Stimulated activated CD4-positive, alpha-beta T cell treated with anti-CD3 and anti-CD28 coated beads, TNF-alpha, amount 100 ng/mL, for 48 hours (primary cell): ENCODE data around the gene SPSB3.
"Not testable (repeated sequence)": the region's sequence is repeated elsewhere in the genome, so short reads cannot be mapped to it uniquely, and the experiment has no call there.

Experiments
- DNase-seq, 3 donors: peaks; one replicate each; pipeline ENCODE4 v3.0.0-alpha.2; 2020; ENCODE audit warnings: low read depth in 3 of 3

SPSB3 gene

DNA sequence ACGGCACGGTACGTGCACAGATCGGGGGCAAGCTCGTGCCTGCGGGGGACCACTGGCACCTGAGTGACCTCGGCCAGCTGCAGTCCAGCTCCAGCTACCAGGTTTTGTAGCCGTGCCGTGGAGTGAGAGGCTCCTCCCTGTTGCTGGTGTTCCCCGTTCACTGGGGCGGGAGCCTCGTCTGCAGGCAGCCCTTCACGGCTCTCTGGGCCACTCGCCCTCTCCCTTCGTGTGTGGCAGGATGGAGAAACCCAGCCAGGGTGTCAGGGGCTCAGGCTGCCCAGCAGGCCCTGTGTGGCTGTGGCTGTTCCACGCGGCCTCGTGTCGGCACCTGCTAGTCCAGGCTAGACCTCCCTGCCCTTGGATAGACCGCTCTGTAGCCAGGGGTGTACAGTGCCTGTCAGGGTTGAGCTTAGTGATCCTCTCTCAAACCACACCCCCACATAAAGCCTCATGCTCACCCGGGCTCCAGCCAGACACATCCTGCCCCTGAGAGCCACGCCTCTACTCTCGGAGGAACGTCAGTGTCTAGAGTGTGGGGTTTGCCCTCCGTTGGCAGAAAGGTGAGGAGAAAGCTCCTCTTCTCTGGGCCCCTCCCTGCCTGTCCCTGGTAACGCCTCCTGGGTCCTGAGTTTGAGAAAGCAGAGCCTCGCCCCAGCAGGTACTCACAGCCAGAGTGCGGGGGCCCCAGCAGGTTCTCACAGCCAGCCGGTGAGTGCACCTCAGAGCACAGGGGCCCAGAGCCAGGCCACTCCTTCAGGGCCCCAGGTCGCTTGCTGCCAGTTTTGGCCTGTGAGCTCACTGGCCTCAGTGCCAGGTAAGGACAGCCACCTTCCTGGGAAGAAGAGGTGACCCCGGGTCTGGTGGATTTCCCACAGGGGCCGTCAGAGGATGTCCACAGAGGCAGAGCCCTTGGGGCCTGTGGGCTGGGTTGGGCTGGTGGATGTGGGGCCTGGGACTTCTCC lies 38.7 kb downstream of the SPSB3 start:
- DNase-seq: no peak

DNA sequence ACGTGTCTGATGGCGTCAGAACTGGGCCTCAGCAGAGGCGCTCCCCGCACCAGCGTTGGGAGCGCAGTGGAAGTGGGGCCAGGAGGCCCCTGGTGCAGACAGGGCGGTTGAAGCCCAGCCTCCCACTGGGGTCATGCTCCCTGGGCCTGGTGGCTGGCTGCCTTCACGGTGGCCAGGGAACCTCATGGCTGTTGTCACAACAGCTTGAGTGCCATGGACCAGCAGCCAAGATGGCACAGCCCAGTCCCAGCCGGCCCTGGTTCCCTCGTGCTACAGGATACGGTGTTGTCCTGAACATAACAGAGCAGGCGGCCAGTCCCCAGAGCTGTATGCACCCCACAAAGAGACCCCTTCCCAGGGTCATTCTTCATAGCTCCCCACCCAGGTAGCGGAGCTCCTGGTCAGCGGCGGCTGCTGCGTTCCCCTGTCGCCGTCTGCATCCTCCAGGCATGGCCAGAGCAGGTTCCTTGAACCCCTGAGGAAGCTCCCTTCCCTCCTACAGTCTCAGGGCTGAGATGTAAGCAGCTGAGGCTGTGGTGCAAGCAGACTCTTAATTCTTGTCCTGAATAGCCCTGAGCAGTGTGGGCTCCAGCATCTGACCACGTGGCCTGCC lies 40.7 kb downstream of the SPSB3 start:
- no peak for DNase-seq

DNA sequence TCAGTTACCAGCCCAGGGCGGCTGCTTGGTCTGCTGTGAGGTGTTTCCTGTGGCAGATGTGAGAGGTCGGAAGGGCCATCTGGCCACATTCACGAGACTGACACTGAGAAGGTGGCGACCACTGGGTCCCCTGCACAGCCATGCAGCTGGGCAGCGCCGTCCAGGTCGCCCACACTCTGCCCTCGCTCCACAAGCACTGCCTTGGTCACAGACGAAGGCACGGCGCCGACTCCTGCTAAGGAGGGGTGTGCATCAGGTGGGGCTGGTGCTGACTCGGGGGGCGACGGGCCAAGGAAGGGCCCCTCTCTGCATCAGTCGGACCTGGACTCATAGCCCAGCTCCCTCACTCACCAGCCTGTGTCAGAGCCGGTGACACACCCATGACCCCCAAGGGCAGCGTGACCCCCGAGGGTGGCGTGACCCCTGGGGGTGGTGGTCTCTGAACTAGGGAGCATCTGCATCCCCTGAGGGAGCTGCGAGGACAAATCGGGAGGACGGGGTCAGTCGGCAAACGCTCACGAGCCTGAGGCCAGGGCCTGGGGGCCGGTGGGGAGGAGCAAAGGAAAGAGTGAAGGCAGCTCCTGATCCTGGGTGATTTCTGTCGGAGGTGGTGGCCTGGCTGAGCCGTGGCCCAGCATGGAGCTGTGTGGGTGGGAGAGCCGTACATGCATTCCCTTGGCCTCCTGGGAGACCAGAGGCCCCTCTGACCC lies 41.4 kb downstream of the SPSB3 start:
- DNase-seq: no peak

DNA sequence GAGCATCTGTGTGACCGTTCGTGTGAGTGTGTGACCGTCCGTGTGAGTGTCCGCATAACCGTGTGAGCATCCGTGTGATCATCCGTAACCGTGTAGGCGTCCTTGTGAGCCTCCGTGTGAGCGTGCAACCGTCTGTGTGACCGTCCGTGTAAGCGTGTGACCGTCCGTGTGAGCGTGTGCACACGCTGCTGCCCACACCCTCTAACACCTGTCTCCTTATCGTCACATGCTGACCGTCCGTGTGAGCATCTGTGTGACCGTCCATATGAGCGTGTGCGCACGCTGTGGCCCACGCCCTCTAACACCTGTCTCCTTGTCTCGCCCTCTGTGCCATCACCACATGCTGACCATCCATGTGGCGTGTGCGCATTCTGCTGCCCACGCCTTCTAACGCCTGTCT lies 42.1 kb downstream of the SPSB3 start:
- DNase-seq: no peak

DNA sequence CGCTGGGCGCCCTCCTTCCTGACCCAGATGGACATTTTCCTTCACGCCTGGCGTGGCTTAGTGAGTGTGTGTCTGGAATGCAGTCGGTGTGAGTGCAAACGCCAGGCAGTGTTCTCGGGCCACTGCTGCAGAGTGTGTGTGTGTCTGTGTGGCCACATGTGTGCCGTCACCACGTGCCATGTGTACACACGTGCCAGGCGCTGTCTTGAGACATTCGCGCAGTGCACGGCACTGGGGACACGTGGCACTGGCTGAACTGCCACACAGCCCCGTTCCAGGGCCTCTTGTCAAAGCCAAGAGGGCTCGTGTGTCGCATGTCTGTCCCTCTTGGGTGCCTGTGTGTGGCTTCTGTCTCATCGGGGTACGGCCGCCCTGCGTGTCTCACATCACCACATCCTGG lies 47.6 kb downstream of the SPSB3 start:
- DNase-seq: no peak

DNA sequence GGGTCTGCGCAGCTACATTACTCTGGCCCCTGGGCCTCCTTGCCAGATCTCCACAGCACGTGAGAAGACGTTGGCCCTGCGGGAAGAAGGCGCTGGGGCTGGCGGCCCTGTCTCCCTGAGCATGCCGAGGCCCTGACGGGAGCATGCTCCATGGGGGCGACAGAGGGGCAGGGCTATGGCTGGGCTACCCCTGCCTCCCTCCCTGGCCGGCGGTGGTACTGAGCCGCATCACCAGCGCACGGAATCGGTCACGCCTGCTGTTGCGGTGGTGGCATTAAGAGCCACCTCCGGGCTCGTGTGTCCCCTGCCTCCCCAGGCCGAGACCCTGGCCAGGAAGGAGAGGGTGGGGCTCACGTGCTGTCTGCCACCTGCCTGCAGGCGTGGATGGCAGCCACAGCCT lies 48.2 kb downstream of the SPSB3 start:
- DNase-seq: no peak

DNA sequence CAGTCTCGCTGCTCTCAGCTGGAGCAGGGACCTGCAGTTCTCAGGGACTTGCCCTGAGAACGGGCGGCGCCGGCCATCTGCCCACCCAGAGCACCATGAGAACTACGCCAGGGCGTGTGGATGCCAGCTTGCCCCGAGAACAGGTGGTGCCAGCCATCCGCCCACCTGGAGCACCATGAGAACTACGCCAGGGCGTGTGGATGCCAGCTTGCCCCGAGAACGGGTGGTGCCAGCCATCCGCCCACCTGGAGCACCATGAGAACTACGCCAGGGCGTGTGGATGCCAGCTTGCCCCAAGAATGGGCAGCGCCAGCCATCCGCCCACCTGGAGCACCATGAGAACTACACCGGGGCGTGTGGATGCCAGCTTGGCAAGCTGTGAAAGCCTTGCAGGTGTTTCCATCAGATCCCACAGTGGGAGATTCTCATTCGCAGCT lies 49.8 kb downstream of the SPSB3 start:
- DNase-seq: not testable (repeated sequence)

DNA sequence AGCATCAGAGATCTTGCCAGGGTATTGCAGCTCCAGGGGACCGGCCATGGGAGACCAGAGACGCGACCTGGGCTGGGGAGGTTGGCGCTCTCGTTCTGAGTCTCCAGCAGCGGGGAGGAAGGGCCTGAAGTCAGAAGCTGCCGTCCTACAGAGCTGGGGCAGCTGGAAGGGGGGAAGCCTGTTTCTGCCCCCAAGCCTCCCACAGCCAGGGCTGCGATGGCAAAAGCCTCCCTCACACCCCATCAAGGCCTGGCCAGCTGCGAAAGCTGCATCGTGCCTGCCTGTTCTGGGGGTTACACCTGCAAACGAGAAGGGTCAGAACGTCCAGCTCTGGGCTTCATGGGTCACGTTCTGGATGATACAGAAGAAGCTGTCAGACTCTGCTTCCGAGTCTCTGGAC lies 50.3 kb downstream of the SPSB3 start:
- DNase-seq: no peak

DNA sequence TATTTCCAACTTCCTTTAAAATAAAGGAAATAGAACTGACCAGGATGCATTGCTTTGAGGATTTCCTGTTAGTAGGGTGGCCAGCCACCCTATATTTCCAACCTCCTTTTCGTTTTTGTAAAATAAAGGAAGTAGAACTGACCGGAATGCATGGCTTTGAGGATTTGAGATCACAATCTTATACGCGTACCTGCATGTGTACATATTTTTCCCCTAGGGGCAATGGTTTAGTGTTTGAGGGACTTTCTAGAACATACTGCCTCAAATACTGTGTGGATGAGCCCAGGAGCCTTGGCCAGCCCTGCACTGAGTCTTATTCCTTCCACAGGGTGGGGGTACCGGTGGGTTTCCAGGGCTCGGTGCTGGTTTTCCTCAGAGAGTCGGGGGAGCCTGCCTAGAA lies 50.8 kb downstream of the SPSB3 start:
- no peak for DNase-seq

DNA sequence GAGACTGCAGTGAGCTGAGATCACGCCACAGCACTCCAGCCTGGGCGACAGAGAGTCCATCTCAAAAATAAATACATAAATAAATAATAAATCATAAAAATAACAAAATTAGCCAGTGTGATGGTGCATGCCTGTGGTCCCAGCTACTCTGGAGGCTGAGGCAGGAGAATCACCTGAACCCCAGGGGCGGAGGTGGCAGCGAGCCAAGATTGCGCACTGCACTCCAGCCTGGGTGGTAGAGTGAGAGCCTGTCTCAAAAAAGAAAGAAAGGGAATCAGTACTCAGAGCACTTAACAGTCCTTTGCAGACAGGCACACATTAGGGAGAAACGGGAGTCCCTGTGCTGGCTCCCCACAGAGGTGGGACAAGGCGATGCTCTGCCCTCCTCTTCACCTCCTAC lies 51.3 kb downstream of the SPSB3 start:
- no peak for DNase-seq

DNA sequence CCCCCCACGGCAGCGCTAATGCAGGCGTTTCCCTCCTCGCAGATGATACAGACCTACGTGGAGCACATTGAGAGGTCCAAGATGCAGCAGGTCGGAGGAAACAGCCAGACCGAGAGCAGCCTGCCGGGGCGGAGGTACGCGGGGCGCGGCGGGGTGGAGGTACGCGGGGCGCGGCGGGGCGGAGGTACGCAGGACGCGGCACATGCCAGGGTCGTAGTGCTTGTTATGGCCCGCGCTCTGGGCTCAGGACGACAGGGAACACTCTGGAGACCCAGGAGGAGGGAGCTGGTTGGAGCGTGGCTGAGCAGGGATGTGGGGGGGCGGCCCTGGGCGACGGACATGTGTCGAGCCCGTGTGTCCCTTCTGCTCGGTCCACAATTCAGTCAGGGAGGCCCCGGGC lies 52.9 kb downstream of the SPSB3 start:
- no peak for DNase-seq

DNA sequence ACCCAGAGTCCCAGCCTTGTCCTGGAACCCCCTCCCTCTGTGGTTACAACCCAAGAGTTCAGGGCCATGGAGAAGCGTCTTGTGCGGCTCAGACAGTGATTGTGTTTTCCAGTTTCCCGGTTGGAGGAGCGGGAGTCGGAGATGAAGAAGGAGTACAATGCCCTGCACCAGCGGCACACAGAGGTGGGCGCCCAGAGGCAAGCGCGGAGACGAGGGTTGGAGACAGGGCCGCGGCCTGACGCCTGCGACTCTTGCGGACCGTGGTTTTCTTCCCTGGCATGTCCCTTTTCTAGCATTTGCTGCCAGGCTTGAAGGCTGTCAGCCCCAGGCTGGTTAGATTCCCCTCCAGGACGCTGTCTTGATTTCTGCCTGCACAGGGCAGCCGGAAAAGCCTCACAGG lies 53.3 kb downstream of the SPSB3 start:
- no peak for DNase-seq

DNA sequence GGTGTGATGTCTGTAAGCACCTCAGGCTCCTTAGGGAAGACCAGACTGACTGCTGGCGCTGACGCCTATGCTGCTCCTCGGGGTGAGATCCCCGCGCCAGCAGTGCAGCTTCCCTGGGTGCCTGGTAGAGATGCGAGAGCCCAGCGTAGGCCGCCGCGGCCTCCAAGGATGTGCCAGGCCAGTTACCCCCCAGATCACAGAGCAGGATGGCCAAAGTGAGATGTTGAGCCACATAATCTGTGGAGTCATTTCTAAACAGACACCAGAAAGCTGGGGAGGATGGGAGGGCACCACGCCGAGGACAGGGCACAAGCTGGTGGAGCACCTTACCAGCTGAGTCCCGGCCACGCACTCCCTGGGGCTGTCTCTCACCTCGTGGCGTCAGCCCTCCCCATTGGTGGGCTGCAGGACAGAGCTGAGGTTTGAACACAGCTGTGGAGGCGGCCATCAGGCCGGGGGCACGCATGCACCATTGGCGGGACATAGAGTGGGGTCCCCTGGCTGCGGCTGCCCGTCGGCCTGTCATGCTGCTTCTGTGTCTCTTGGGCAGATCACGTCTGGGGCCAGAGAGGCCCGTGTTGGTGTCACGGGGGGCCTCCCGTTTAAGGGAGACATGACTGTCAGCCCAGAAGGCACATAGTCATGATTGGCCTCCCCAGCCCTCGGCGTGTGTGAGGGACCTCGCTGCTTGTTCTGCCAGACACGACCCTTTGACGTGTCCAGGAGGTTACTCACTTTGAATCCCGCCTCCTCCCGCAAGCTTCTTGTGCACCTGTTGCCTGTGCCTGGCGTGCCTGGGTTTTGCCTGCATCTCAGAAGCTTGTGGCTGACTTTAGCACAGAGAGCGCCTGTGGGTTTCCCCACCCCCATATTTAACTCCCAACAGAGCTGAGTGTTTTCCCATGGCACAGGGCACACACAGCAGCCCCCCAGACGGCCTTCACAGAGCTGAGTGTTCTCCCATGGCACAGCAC lies 54.4 kb downstream of the SPSB3 start:
- no peak for DNase-seq
